Suprapubic skin (tissue), 4 donors: Measurements from ENCODE around the gene CPXM2.

Source experiments
- POLR2A ChIP-seq, 2 donors: fragments of 450-650 bp; IDR thresholded peaks; one replicate each; pipeline ENCODE4 v1.6.1; 2017; ENCODE audit warnings: antibody characterized with exemption in 2 of 2, mild to moderate bottlenecking in 2 of 2, moderate library complexity in 2 of 2
- POLR2AphosphoS5 ChIP-seq, 3 donors: sonication (generic); formaldehyde crosslinking; IDR thresholded peaks; one replicate each; pipeline ENCODE4 v1.6.1; 2017; ENCODE audit warnings: antibody characterized with exemption in 3 of 3
- TF ChIP-seq, protein P1 (sequence below), 2 donors: fragments of 200-600 bp in 1 of 2; fragments of 450-650 bp in 1 of 2; sonication (generic) in 1 of 2; IDR thresholded peaks; one replicate each; pipeline ENCODE4 v1.5.1; 2016 to 2019; ENCODE audit warnings: antibody characterized with exemption in 2 of 2, mild to moderate bottlenecking in 1 of 2, moderate library complexity in 1 of 2

DNA sequence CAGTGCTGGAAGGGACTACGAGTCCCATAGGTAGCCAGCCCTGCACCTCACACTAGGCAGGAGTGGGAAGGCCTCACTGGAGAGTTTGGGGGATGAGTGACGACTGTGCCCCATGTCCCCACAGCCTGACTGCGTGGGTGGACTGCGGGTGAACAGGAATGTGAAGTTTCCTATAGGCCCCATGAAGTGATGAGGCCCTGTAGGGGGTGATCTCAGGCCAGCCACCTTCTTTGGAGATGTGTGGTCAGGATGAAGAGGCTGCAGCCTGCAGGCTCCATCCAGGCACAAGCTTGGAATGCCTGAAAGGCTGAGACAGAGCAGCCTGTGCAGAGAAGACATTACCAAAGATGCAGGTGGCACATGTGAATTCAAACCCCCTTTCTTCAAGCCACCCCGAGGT lies 94.9 kb downstream of the CPXM2 start:
- TF ChIP-seq POLR2AphosphoS5 (IDR thresholded peaks at IDR 0.05) (no peak), POLR2A (IDR thresholded peaks at IDR 0.05) (no peak)
- TF ChIP-seq, protein P1, sequence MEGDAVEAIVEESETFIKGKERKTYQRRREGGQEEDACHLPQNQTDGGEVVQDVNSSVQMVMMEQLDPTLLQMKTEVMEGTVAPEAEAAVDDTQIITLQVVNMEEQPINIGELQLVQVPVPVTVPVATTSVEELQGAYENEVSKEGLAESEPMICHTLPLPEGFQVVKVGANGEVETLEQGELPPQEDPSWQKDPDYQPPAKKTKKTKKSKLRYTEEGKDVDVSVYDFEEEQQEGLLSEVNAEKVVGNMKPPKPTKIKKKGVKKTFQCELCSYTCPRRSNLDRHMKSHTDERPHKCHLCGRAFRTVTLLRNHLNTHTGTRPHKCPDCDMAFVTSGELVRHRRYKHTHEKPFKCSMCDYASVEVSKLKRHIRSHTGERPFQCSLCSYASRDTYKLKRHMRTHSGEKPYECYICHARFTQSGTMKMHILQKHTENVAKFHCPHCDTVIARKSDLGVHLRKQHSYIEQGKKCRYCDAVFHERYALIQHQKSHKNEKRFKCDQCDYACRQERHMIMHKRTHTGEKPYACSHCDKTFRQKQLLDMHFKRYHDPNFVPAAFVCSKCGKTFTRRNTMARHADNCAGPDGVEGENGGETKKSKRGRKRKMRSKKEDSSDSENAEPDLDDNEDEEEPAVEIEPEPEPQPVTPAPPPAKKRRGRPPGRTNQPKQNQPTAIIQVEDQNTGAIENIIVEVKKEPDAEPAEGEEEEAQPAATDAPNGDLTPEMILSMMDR (IDR thresholded peaks at IDR 0.05), result no peak
